CD4-positive, alpha-beta T cell treated with Interleukin-17A for 1 hour (primary cell): ENCODE results near the gene HLX.

Source experiments
- DNase-seq: peaks from one replicate; pipeline ENCODE4 v3.0.0-alpha.2; 2020

HLX gene, protein sequence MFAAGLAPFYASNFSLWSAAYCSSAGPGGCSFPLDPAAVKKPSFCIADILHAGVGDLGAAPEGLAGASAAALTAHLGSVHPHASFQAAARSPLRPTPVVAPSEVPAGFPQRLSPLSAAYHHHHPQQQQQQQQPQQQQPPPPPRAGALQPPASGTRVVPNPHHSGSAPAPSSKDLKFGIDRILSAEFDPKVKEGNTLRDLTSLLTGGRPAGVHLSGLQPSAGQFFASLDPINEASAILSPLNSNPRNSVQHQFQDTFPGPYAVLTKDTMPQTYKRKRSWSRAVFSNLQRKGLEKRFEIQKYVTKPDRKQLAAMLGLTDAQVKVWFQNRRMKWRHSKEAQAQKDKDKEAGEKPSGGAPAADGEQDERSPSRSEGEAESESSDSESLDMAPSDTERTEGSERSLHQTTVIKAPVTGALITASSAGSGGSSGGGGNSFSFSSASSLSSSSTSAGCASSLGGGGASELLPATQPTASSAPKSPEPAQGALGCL

DNA sequence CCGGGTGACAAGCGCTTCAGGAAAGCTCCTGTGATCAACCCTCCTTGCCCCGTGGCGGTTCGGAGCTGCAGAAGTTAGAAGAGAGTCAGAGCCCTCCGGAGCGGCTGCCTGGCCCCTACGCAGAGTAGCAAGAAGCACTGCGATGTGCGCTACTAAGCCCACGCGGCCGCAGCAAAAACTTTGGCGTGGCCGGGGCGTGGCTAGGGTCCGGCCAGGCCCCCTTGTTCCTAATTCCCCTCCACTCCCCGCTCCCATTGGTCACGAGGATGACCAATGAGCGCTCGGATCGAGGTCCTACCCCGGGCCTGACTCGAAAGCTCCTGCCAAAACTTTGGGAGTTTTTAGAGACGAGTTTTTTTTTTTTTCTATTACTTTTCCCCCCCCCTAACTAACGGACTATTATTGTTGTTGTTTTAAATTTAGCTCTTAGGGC, at the start of gene HLX:
TSS of gene HLX (plus strand) at position 368 of the 433 bp plus-strand sequence. CDS start 415 bp downstream, outside the sequence.
- peak; percentile 28 for DNase-seq

DNA sequence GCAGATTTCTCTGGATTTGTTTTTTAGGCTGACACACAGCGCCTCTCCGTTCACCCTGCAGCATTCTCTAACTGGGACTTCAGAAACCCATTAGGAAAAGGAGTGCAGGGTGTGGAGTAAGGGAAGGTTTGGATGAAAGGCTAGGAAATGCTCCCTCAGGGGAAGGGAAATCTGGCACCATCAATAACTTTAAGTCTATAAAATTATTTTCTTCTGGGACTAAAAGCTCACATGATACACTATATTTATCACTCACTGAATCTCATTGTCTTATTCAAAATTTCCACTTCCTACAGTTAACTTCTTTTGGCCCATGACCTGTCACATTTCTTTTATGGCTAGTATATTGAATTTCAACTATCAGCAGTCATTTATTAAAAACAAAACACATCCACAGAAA, 45.8 kb upstream of the HLX start:
- no peak for DNase-seq

DNA sequence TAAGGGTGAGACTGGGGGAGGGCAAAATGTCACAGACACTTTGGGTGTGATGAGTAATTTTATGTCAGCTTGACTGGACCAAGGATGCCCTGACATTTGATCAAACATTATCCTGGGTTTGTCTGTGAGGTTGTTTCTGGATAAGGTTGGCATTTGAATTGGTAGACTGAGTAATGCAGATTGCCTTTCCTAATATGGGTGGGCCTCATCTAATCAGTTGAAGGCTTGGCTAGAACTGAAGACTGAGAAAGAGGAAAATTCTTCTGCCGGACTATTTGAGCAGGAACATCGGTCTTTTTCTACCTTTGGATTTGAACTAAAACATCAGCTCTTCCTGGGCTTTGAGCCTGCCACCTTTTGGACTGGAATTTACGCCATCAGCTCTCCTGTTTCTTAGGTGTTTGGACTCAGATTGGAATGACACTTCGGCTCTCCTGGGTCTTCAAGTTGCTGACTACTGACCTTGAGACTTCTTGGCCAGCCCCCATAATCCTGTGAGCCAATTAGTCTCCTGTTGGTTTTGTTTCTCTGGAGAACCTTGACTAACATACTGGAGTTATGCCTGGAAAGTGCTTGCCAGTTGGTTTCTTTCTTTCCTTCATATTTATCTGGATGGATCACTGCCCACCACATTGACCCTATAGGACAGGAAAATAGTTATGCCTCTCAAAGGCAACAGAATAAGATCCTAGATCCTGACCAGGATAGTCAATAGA, 44.9 kb upstream of the HLX start:
- no peak for DNase-seq

DNA sequence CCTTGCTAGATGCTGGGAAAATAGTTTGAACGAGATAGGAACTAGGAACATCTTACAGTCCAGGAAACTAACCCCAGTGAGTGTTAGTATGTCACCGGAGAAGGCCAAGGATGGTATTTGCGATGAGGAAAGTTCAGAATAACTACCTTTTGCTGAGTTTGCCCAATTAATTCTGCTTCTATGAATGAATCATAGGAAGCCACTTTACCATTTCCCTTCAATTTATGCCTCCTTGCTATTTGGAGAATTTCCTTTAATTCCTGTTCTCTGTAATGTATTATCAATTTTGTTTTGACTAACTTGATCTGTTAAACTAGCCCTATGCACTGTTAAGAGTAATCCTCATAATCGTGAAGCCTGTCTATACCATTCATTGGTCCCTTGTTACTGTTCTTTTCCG, 40.7 kb upstream of the HLX start:
- no peak for DNase-seq

DNA sequence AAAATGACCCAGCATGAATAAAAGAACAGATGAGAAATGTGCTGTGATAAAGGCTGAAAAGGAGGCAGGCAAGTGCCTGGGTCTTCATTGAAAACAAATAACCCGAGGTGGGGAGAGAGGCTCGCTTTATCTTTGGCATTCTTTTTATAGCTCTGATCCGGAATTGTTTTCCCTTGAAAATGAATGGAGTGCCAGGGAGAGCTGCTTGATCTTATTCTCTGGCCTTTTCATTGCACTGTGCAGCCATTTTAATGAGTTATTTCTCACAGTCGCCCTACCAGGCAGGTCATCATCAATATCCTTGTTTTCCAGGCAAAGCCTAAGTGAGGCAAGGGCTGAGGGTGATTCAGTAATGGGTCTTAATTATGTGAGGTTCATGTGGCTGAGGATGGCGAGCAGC, 39.8 kb upstream of the HLX start:
- no peak for DNase-seq

GRCh38 chr1:220841293-220841692, 38.0 kb upstream of the HLX start:
- DNase-seq: no peak

DNA sequence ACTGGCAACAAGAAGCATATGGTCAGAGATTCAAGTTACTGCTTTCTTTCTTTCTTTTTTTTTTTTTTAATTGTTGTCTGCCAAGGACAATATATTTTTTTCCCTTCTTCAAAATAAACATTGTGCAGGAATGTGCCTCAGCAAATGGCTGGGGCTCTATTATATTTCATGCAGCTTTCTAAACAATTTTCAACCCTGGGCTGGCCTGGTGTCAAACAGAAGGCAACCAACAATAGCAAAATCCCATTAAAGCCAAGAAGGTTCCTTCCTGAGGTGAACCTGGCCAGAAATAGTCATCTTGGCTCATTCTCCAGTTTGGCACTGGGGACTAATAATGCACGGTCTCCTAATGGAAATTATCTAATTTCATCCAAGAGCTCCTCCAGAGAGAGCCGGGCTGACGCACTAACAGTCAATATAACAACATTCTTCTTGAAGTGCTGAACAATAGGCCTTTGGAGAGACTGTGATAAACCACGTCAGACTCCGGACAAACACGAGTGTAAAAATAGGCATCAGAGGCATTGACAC, 35.7 kb upstream of the HLX start:
- DNase-seq: no peak

DNA sequence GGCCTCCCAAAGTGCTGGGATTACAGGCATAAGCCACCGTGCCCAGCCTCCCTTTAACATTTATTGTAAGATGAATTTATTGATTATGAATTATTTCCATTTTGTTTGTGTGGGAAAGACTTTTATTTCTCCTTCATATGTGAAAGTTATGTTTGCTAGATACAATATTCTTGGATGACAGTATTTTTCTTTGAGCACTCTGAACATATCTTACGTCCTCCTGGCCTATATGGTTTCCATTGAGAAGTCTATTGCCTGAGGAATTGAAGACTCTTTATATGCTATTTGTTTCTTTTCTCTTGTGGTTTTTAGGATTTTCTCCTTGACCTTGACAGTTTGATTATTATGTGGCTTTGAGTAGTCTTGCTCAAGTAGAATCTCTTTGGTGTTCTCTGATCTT, 26.8 kb upstream of the HLX start:
- DNase-seq: no peak

GRCh38 chr1:220872296-220872695, 6.9 kb upstream of the HLX start:
- no peak for DNase-seq

DNA sequence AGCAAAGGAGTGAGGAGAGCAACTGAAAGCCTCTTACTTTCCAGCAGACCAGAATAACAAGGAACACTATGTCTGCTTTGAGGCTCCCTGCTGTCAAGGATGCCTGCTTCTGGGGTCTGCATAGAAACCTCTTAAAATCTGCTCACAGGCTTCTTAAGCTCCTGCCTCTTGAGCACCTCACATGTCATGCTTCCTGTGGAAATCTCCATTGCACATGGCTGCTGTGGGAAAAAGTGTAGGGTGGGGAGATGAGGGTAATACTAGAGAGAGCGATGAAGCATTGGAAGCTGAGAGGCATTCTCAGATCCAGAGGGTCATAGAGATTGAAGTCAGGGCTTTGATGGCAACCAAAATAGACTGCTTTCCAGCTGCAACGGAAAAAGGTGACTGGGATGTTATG, 6.2 kb upstream of the HLX start:
- DNase-seq: no peak

GRCh38 chr1:220873868-220874655, 5.2 kb upstream of the HLX start:
- DNase-seq: no peak

DNA sequence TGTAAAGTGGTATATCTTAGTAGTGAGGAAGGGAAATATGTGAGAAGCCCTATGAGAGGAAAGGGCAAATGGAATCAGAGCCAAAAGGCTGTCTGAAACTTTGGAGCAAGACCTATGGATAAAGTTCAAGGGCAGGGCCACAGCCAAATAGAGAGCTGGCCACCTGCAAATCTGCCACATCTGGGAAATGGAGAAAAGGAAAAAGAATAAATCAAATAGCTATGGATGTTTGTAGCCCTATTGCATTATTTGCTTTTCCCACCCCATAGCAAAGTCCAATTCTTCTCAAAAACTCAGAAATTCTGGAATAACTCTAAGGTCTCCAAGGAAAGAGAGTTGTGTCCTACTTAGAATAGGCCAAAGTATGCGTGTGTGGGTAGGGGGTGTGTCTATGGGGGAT, 4.0 kb upstream of the HLX start:
- no peak for DNase-seq

- DNase-seq: no peak
These were observed 2.5 kb upstream of the HLX start for GRCh38 chr1:220876511-220877376.

- DNase-seq: no peak
These were observed 1.7 kb upstream of the HLX start for GRCh38 chr1:220877377-220878095.

GRCh38 chr1:220878191-220879075, 810 bp upstream of the HLX start:
- DNase-seq: no peak

DNA sequence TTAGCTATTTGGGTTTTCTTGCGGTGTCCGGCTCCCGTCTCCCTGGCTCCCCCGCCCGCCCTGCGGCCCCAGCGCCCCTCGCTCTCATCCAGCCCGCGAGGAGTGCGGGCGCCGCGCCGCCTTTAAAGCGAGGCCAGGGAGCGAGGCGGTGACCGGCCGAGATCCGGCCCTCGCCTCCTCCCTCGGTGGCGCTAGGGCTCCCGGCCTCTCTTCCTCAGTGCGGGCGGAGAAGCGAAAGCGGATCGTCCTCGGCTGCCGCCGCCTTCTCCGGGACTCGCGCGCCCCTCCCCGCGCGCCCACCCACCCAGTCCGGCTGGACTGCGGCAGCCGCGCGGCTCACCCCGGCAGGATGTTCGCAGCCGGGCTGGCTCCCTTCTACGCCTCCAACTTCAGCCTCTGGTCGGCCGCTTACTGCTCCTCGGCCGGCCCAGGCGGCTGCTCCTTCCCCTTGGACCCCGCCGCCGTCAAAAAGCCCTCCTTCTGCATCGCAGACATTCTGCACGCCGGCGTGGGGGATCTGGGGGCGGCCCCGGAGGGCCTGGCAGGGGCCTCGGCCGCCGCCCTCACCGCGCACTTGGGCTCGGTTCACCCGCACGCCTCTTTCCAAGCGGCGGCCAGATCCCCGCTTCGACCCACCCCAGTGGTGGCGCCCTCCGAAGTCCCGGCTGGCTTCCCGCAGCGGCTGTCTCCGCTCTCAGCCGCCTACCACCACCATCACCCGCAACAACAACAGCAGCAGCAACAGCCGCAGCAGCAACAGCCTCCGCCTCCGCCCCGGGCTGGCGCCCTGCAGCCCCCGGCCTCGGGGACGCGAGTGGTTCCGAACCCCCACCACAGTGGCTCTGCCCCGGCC, 492 bp downstream of the HLX start:
- no peak for DNase-seq

- DNase-seq: no peak
These were observed 1.1 kb downstream of the HLX start for GRCh38 chr1:220880362-220880670.

DNA sequence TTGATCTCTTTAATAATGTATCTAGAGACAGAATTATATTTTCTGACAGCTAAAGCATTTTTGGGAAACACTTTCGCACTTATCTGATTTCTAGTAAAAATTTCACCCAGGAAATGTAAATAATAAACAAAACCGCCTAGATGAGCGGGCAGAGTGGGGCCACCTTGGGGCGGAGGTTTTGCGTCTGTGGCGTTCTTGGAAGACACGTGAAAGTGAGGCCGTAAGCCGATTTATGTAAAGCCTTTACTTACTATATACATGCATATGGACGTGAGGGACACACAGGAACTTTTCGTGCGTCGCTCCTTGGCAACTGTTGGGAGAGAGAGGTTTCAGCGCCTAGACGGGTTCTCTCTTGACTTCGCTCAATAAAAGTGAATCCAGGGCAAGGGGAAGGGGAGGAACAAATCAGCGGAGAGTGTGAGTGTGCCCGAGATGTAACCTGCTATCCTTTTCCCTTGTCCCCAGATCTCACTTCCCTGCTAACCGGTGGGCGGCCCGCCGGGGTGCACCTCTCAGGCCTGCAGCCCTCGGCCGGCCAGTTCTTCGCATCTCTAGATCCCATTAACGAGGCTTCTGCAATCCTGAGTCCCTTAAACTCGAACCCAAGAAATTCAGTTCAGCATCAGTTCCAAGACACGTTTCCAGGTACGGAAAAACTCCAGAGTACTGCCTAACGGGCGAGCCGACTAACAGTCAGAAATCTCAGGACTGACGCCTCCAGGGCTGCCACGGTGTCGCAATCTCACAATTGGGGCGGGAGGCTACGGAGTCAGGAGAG, 1.7 kb downstream of the HLX start:
- DNase-seq: no peak
